GM19467 (cell line): Measurements from ENCODE around the gene SH2D3C.
"Not testable (repeated sequence)": the region's sequence is repeated elsewhere in the genome, so short reads cannot be mapped to it uniquely, and the experiment has no call there.

ENCODE experiments used
- ATAC-seq: cut with Tn5 transposase; IDR thresholded peaks from one replicate; pipeline ENCODE4 v1.9.1; 2021; ENCODE audit warnings: mild to moderate bottlenecking, moderate library complexity; ENCODE audit not compliant: unreplicated experiment

SH2D3C gene

DNA sequence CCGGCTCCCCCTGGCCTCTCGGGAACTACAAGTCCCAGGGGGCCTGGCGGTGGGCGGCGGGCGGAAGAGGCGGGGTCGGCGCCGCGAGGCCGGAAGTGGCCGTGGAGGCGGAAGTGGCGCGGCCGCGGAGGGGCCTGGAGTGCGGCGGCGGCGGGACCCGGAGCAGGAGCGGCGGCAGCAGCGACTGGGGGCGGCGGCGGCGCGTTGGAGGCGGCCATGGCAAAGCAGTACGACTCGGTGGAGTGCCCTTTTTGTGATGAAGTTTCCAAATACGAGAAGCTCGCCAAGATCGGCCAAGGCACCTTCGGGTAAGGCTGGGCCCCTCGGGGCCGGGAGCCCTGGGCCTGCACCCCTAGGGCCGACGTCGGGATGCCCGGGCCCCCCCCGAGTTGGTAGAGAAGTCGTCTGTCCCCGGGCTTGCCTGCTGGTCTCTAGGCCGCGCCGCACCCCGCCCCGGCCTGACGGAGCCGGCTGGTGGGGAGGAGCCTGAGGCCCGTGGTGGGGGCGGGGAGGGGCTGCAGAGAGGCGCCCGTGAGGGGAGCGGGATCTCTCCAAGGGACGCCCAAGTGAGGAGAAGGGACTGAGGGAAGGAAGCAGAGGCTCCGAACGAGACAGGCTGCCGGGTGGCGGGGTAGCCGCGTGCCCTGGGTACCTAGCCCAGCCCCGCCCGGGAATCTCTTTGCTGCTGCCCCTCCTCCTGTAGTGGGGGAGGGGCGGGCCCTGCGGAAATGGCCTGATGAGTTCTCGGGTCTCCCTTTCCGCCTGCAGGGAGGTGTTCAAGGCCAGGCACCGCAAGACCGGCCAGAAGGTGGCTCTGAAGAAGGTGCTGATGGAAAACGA, 7.7 kb upstream of the SH2D3C start, which contains the start of gene CDK9:
CDK9 (plus strand) TSS at position 102 of the 840 bp plus-strand sequence; CDS start at position 217, 115 bp downstream.
- ATAC-seq = peak; percentile 58

- ATAC-seq = peak; percentile 38
Observed at GRCh38 chr9:127785023-127785932, 6.8 kb upstream of the SH2D3C start.

- no peak for ATAC-seq
Observed at GRCh38 chr9:127783111-127784008, 4.9 kb upstream of the SH2D3C start.

GRCh38 chr9:127781806-127782205, 3.3 kb upstream of the SH2D3C start:
- no peak for ATAC-seq

DNA sequence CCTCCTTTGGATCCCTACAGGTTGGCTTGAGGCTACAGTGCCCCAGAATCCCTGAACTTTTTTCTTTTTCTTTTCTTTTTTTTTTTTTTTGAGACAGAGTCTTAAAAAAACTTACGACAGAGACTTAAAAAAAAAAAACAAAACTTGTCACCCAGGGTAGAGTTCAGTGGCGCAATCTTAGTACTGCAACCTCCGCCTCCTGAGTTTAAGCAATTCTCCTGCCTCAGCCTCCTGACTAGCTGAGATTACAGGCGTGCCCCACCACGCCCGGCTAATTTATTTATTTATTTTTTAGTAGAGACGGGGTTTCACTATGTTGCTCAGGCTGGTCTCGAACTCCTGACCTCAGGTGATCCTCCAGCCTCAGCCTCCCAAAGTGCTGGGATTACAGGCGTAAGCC, 2.4 kb upstream of the SH2D3C start:
- ATAC-seq = not testable (repeated sequence)

DNA sequence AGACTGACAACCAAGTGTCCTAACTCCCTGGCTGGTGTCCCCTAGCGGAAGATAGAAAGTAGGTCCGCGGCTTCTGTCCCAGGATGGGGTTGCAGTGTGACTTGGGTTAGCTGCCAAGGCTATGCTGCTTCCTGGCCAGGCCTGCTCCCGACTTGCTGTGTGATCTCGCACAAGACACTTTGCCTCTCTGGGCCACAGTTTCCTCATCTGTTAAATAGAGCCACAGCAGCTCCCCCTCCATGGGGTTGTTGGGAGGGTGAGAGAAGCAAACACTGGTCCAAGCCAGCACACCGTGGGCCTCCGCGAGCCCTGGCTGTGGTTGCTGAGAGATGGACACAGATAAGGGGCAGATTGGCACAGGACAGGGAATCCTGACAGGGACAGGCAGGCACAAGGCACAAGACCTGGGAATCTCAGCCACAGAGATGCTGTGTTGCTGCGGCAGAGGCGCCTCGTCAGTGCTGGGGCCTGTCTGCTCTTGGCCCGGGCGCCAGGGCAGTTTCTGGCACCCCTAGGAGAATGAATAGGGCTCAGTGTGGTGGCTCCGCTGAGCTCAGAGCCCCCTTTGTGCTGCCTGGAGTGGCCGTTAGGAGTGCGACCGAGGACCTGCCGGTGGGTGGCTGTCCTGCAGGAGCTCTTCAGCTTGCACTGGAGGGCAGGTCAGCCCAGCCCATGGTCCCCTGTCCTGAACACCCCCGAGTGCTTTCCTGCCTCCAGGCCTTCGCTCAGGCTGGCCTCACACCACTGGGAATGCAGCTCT, 1.8 kb upstream of the SH2D3C start:
- no peak for ATAC-seq

GRCh38 chr9:127779136-127779981, 893 bp upstream of the SH2D3C start:
- no peak for ATAC-seq

GRCh38 chr9:127777368-127777980, 992 bp downstream of the SH2D3C start:
- ATAC-seq = no peak

DNA sequence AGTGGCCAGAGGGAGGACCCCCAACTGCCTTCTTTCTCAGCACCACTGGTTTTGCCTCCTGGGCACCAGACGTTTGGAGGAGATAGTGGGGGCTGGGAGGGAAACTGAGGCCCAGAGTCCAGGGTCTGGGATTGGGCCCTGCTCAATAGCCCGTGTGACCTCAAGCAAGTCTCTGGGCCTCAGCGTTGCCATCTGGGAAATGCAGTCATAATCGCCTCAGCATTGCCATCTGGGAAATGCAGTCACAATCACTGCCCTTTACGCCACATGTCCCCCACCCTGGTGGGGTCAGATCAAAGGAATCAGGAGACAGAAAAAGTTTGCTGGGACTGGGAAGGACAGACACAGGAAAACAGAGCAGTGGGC, 1.6 kb downstream of the SH2D3C start:
- no peak for ATAC-seq

DNA sequence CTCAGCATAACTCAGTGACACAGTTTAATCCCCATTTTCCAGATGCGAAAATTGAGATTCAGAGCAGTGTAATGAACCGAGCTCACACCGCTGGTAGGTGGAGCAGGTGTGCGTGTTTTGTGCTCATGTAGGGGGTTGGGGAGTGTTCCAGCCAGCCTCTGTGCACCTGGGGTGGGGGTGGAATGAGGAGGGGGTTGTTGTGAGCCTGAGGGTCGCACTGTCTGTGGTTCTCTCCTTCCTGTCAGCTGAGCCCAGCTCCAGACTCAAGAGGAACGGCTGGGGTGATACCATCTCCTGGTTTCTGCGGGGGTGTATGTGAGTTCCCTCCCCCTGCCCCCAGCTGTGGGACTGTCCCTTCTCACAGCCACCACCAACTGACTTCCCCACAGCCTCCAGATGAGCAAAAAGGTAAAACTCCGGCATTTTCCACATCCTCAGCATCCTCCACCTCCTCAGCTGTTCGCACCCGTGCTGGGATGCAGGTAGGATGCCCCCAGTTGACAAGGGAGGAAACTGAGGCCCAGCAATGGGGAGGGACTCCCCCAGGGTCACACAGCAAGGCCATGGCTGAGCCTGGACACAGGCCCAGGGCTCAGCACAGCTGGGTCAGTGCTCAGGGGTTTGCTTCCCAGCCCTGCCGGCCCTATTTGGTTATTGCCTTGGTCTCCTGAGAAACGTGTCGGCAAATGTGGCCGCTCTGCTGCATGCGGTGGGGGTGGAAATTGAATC, 2.1 kb downstream of the SH2D3C start:
- ATAC-seq = no peak

GRCh38 chr9:127773981-127774380, 4.5 kb downstream of the SH2D3C start:
- no peak for ATAC-seq

- no peak for ATAC-seq
Observed at GRCh38 chr9:127773272-127773671, 5.2 kb downstream of the SH2D3C start.

DNA sequence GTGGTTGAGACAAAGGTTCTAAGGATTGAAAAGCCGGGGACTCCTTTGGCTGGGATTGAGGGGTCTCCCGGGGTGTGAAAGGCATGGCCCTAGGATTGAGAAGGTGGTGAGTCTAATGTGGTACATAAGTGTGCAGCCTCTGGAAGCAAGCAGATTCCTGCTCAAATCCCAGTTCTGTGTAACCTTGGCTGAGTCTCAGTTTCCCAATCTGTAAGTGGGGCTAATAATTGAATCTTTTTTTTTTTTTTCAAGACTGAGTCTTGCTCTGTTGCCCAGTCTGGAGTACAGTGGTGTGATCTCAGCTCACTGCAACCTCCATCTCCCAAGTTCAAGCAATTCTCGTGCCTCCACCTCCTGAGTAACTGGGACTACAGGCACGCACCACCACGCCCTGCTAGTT, 5.9 kb downstream of the SH2D3C start:
- no peak for ATAC-seq

GRCh38 chr9:127771570-127772189, 6.8 kb downstream of the SH2D3C start:
- ATAC-seq = no peak

- ATAC-seq = peak; percentile 82
Observed at GRCh38 chr9:127770905-127771569, 7.4 kb downstream of the SH2D3C start.

DNA sequence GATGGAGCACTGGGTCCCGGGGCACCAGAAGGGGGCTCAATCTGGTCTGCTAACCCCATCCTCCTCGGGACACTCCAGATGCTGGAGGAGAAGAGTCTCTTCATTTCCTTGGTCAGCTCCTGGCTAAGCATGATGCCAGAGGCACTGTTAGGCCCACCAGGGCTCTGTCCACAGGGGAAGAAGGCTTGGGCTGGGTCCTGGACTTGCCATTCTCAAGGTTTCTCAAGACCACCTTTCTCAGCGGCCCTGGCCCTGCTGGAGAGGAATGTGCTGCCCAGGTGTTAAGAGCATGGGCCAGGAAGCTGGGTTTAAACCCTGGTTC, 7.9 kb downstream of the SH2D3C start:
- ATAC-seq = no peak

DNA sequence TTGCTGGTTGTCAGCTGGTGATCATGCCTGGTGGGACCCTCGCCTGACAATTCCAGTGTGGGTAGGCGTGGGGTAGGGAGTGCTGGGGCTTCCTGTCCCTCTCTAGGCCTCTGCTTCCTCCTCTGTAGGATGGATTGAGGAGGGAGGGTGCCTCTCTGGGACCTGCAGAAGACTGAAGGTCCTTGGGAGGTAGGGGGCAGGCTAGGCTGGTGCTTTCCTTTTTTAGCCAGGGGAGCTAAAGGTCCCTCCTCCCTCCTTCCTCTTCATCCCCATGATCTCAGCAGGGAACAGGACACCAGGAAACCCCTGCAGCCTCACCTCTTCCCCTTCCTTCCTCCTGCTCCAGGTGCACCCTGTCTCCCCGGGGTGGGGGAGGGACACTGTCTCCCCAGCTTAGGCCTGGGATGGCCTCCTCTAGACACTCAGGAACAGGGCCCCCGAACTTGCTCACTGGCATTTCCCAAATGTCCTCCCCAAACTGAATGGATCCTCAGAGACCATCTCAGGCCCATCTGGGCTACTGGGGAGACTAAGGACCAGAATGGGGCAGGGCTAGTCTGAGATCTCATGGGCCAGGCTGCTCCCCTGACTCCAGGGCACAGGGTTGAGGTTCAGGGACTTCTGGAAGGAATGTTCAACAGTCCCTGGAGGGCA, 8.4 kb downstream of the SH2D3C start:
- ATAC-seq = no peak
